Calu3 (cell line): ENCODE data around the gene MEMO1. TPM values are rescaled to one million over a fixed set of nuclear protein-coding genes. Genes with fewer than 3 reads are reported as not detected.

Experiments
- BruUV-seq: library from RNA; stranded (reverse); fragments of 400-500 nt; replicated peaks from 2 replicates; lab custom pipeline; 2021; lab: Mats Ljungman, UMichigan
- CTCF ChIA-PET: fragments of 300-600 bp; sonication (Branson Sonifier 250); formaldehyde crosslinking; loops from one replicate; lab custom pipeline; 2022; ENCODE audit warnings: antibody characterized with exemption; lab: Charles Lee
- DNase-seq: peaks from one replicate; pipeline ENCODE4 v3.0.0; 2022
- H3K27ac Mint-ChIP-seq: one replicate; pipeline ENCODE4 v1.8.0; 2022; ENCODE audit warnings: mixed read lengths; ENCODE audit not compliant: unreplicated experiment
- H3K27me3 Mint-ChIP-seq: one replicate; pipeline ENCODE4 v1.8.0; 2022; ENCODE audit warnings: mixed read lengths; ENCODE audit not compliant: unreplicated experiment
- H3K36me3 Mint-ChIP-seq: one replicate; pipeline ENCODE4 v1.8.0; 2022; ENCODE audit warnings: mild to moderate bottlenecking, moderate library complexity, mixed read lengths; ENCODE audit not compliant: insufficient read depth, unreplicated experiment
- H3K4me1 Mint-ChIP-seq: one replicate; pipeline ENCODE4 v1.8.0; 2022; ENCODE audit warnings: mild to moderate bottlenecking, low read depth, mixed read lengths; ENCODE audit not compliant: unreplicated experiment
- H3K4me3 Mint-ChIP-seq: one replicate; pipeline ENCODE4 v1.8.0; 2022; ENCODE audit warnings: mild to moderate bottlenecking, low read depth, moderate library complexity, mixed read lengths; ENCODE audit not compliant: unreplicated experiment
- H3K9me3 Mint-ChIP-seq: one replicate; pipeline ENCODE4 v1.8.0; 2022; ENCODE audit warnings: low read depth, mixed read lengths; ENCODE audit not compliant: unreplicated experiment
- CTCF ChIP-seq: fragments of 200-600 bp; IDR thresholded peaks from one replicate; pipeline ENCODE4 v1.8.0; 2022; ENCODE audit warnings: antibody characterized with exemption; ENCODE audit not compliant: unreplicated experiment
- intact Hi-C: fragments of 100-400 bp; cut with micrococcal nuclease; formaldehyde crosslinking; loops from one replicate; pipeline ENCODE4 v1.10.0; 2022; ENCODE audit not compliant: unreplicated experiment
- total RNA-seq: library from RNA; stranded (reverse); gene quantifications from 2 replicates; pipeline ENCODE4 v1.2.3, GENCODE V29; 2022

Gene MEMO1
- total RNA-seq, 1 experiment from 2014 or later: 53.9 TPM

GRCh38 chr2:31945572-31945935 is 65.3 kb downstream of the MEMO1 start:
- Mint-ChIP-seq H3K4me3 (no peak overlapping the region), H3K27me3 (no peaks in the 10 kb centered on the region), H3K4me1 (peaks cover 19% of the 10 kb centered on the region), H3K9me3 (no peaks in the 10 kb centered on the region), H3K36me3 (no peaks in the 10 kb centered on the region), H3K27ac (no peak overlapping the region)
- BruUV-seq: no TSS peak
- intact Hi-C loops: no loop called here
- CTCF ChIA-PET: no interaction called here
- TF ChIP-seq CTCF: no peak
- DNase-seq: no peak

- no TSS peak for BruUV-seq
- intact Hi-C loops: no loop called here
- TF ChIP-seq CTCF: no peak
- no peaks in the 10 kb centered on the region for H3K27me3 Mint-ChIP-seq
- H3K9me3 Mint-ChIP-seq: no peaks in the 10 kb centered on the region
- H3K27ac Mint-ChIP-seq: no peak overlapping the region
- CTCF ChIA-PET: no interaction called here
- H3K4me3 Mint-ChIP-seq: no peak overlapping the region
- H3K4me1 Mint-ChIP-seq: peaks cover 19% of the 10 kb centered on the region
- no peak for DNase-seq
- no peaks in the 10 kb centered on the region for H3K36me3 Mint-ChIP-seq
Measured at GRCh38 chr2:31944828-31945571, 65.8 kb downstream of the MEMO1 start.

GRCh38 chr2:31943636-31944225 is 67.1 kb downstream of the MEMO1 start:
- Mint-ChIP-seq H3K27me3 (no peaks in the 10 kb centered on the region), H3K4me3 (no peak overlapping the region), H3K27ac (no peak overlapping the region), H3K36me3 (no peaks in the 10 kb centered on the region), H3K9me3 (no peaks in the 10 kb centered on the region), H3K4me1 (peaks cover 19% of the 10 kb centered on the region)
- DNase-seq: no peak
- CTCF ChIA-PET: no interaction called here
- no TSS peak for BruUV-seq
- intact Hi-C loops: no loop called here
- no peak for TF ChIP-seq CTCF

- BruUV-seq: no TSS peak
- no peak for TF ChIP-seq CTCF
- Mint-ChIP-seq H3K4me1 (peaks cover 19% of the 10 kb centered on the region), H3K9me3 (no peaks in the 10 kb centered on the region), H3K27me3 (no peaks in the 10 kb centered on the region), H3K4me3 (no peak overlapping the region), H3K36me3 (no peaks in the 10 kb centered on the region), H3K27ac (no peak overlapping the region)
- intact Hi-C loops: no loop called here
- CTCF ChIA-PET: no interaction called here
- DNase-seq: no peak
Measured at GRCh38 chr2:31940920-31941319, 69.9 kb downstream of the MEMO1 start.
